Measurements from ENCODE around the gene CPZ.

Gene CPZ

DNA sequence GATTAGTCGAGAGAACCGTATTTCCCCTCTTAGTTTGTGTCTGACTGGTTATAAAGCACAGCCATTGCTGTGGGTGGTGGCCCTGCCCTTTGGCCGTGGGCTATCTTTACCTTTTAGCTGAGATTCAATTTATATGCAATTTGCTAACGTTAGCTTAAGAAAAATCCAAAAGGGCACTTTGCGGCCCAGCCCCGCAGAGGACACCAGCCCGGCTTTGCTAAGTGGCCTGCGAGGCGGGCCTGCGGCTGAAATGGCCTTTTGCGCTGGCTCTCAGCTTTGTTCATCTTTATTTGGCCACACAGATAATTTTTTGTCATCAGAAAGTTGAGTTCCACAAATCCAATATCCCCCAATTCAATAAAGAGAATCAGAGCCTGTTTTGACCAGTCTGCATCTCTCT is 48.3 kb downstream of the CPZ start:
- TF ChIP-seq, protein P1, sequence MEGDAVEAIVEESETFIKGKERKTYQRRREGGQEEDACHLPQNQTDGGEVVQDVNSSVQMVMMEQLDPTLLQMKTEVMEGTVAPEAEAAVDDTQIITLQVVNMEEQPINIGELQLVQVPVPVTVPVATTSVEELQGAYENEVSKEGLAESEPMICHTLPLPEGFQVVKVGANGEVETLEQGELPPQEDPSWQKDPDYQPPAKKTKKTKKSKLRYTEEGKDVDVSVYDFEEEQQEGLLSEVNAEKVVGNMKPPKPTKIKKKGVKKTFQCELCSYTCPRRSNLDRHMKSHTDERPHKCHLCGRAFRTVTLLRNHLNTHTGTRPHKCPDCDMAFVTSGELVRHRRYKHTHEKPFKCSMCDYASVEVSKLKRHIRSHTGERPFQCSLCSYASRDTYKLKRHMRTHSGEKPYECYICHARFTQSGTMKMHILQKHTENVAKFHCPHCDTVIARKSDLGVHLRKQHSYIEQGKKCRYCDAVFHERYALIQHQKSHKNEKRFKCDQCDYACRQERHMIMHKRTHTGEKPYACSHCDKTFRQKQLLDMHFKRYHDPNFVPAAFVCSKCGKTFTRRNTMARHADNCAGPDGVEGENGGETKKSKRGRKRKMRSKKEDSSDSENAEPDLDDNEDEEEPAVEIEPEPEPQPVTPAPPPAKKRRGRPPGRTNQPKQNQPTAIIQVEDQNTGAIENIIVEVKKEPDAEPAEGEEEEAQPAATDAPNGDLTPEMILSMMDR (IDR thresholded peaks at IDR 0.05; ENCODE audit: extremely low read depth, missing control alignments): no peak
- DNase-seq (ENCODE audit: low spot score): no peak

DNA sequence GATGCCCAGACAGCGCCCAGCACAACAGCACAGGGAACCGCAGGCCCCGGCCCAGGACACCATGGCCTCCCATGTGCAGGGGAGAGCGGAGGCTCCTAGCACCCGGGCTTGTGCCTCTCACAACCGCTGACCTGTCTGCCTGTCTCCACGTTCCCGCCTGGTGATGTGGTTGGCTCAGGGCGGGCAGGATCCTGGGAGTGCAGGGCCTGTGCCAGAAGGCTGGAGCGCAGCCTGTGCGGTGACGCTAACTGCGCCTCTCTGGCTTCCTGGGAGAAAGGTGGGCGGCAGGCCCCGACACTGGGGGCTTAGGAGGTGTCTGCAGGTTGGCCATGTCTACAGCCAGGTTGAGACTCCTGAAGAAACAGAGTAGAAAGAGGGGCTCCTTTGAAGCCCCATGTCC is 48.7 kb downstream of the CPZ start:
- TF ChIP-seq, protein P1 (IDR thresholded peaks at IDR 0.05; ENCODE audit: extremely low read depth, missing control alignments): no peak
- no peak for DNase-seq (ENCODE audit: low spot score)

DNA sequence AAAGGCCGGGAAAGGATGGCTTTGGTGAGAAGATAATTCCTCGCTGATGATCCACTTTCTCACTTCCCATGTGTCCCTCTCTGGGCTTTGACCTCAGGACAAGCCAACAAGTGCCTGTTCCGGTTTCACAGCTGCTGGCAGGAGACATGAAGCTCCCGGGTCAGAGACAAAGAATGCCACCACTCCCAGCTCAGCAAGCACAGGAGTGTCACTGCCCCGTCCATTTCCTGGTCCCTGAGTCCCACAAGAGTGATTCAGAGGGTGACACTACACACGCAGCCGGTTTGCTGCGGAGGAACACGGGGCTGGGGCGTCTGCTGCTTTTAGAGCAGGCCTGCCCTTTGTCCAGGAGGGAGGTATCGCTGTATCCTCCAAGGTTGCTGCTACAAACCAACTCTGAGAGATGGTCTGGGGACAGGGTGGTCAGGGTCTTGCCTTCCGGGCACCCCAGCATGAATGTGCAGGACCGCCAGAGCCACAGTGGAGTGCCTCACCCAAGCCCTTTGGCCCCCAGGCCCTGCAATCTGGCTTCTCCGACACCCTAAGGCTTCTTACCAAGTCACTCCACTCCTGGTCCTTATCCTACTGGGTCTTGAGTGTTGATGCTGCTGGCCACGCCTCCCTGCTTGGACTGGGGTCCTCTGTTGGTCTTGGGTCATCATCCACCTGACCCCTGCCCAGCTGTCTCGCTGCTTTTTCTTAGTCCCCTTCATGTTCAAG is 49.5 kb downstream of the CPZ start:
- DNase-seq (ENCODE audit: low spot score): no peak
- TF ChIP-seq, protein P1 (IDR thresholded peaks at IDR 0.05; ENCODE audit: extremely low read depth, missing control alignments): no peak

DNA sequence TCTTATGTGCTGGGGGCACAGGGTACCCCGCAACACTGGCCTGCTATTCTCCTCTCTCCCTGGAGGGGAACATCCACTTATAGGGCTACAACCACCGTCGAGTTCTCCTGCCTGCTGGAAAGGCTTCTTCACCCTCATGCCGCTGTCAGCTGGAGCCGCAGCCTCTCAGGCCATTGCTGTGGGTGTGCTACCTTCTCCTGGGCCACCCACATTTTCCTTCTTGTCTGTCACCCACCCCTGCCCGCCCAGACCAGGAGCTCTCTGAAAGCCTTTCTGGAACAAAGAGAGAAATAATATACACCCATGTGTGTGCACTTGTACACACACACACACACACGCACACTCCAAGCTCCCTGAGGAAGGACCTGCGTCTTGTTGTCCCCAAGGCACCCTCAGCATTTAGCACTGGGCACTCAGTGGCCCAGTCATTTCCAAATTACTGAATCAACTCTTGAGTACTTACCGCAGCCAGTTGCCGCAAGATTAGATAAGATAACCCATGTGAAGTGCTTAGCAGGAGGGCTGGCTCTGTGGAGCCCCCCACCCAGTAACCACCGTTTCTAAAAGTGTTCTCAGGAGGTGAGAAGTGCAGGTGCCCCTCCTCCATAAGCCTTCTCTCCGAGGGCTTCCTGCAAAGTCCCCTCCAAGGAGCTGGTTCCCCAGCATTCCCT is 50.2 kb downstream of the CPZ start:
- DNase-seq (ENCODE audit: low spot score): no peak
- TF ChIP-seq, protein P1 (IDR thresholded peaks at IDR 0.05; ENCODE audit: extremely low read depth, missing control alignments): no peak

DNA sequence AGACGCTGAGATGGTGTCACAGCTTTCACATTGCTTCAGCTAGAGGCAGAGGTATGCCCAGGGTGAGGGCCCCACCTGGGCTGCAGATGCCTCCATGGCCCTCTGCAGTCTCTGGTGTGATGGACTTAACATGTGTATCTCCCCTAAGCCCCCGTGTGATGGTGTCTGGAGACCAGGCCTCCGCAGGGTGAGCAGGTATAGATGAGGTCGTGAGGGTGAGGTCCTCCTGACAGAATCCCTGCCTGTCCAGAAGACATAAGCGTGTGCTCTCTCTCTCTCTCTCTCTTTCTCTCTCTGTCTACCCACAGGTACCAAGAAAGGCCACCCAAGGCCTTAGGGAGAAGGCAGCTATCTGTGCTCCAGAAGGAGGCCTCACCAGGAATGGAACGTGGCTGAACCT is 50.9 kb downstream of the CPZ start:
- TF ChIP-seq, protein P1 (IDR thresholded peaks at IDR 0.05; ENCODE audit: extremely low read depth, missing control alignments): no peak
- no peak for DNase-seq (ENCODE audit: low spot score)

DNA sequence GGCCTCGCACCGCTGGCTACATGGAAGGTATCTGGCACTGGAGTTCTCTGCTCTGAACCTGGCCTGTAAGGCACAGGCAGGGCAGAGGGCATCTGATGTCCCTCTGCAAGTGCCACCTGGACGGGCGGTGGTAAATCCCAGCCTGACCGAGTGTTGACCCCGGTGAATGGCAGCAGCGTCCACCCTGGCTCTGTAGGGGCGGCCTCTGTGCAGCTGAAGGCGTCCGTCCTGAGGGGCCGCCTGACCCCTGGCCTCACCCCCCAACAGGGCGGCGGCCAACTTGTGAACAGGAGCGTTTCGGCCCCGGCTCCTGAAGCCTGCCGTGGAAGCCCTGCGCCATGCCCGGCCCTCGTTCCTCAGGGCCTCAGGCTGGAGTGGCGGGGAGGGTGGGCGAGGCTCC is 51.4 kb downstream of the CPZ start:
- TF ChIP-seq, protein P1 (IDR thresholded peaks at IDR 0.05; ENCODE audit: extremely low read depth, missing control alignments): no peak
- DNase-seq (ENCODE audit: low spot score): no peak

DNA sequence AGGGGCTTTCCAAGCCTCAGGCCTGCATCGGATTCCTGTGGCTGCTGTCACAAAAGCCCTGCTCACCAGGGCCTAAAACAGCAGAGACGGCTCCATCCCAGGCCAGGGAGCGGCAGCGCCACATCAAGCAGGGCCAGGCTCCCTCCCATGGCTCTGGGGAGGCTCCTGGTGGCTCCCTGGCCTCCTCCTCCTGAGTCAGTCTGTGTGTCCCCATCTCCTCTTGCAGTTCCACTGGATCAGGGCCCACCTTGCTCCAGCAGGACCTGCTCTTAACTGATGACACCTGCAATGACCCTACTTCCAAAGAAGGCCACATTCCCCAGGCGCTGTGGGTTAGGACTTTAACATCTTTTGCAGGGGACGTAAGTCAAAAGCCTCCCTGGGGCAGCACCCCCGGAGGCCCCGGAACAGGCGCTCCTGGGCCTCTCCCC is 51.9 kb downstream of the CPZ start:
- TF ChIP-seq, protein P1 (IDR thresholded peaks at IDR 0.05; ENCODE audit: extremely low read depth, missing control alignments): no peak
- DNase-seq (ENCODE audit: low spot score): no peak
